Measurements from ENCODE around the gene HSPBP1. TPM values are rescaled to one million over a fixed set of nuclear protein-coding genes. Genes with fewer than 3 reads are reported as not detected.
A peak's percentile ranks its signal among the peaks of the same experiment; 100 is the strongest.

HSPBP1 gene
- polyA plus RNA-seq, 3 donors from 2014 or later = 42.6 to 46.7 (median 46.3) TPM

GRCh38 chr19:55241935-55242464 lies 37.9 kb downstream of the HSPBP1 start:
- peaks cover 0 to 6% (median 4%) of the 10 kb centered on the region in 3 donors for H3K27me3 Mint-ChIP-seq (ENCODE audit: low read depth in 3 of 3)
- no peak overlapping the region for H3K4me3 Mint-ChIP-seq
- no peaks in the 10 kb centered on the region for H3K9me3 Mint-ChIP-seq
- peaks cover 7 to 26% (median 17%) of the 10 kb centered on the region in 3 donors for H3K36me3 Mint-ChIP-seq
- H3K4me1 Mint-ChIP-seq = peaks cover 0 to 5% of the 10 kb centered on the region in 2 donors
- H3K27ac Mint-ChIP-seq = no peak overlapping the region
- DNase-seq = no peak

- DNase-seq = no peak
- Mint-ChIP-seq H3K36me3 (peaks cover 11 to 31% (median 21%) of the 10 kb centered on the region in 3 donors), H3K27ac (no peak overlapping the region), H3K4me1 (peaks cover 0 to 5% of the 10 kb centered on the region in 2 donors), H3K9me3 (no peaks in the 10 kb centered on the region), H3K27me3 (ENCODE audit: low read depth in 3 of 3) (peaks cover 0 to 6% (median 6%) of the 10 kb centered on the region in 3 donors), H3K4me3 (no peak overlapping the region)
These were observed 38.6 kb downstream of the HSPBP1 start for GRCh38 chr19:55241143-55241934.

- Mint-ChIP-seq H3K4me3 (no peak overlapping the region), H3K9me3 (no peaks in the 10 kb centered on the region), H3K27me3 (ENCODE audit: low read depth in 3 of 3) (peaks cover 0 to 9% (median 6%) of the 10 kb centered on the region in 3 donors), H3K27ac (peak overlapping the region in 1 of 6 donors; percentile 32), H3K36me3 (peaks cover 11 to 35% (median 21%) of the 10 kb centered on the region in 3 donors), H3K4me1 (peaks cover 2 to 5% of the 10 kb centered on the region in 2 donors)
- DNase-seq = no peak
These were observed 39.2 kb downstream of the HSPBP1 start for GRCh38 chr19:55240713-55241020.

GRCh38 chr19:55239004-55239403 lies 40.9 kb downstream of the HSPBP1 start:
- H3K27me3 Mint-ChIP-seq (ENCODE audit: low read depth in 3 of 3) = peaks cover 0 to 6% (median 6%) of the 10 kb centered on the region in 3 donors
- no peak overlapping the region for H3K27ac Mint-ChIP-seq
- DNase-seq = no peak
- H3K9me3 Mint-ChIP-seq = no peaks in the 10 kb centered on the region
- no peak overlapping the region for H3K4me3 Mint-ChIP-seq
- H3K4me1 Mint-ChIP-seq = peaks cover 2 to 18% of the 10 kb centered on the region in 2 donors
- peaks cover 21 to 46% (median 29%) of the 10 kb centered on the region in 3 donors for H3K36me3 Mint-ChIP-seq

DNA sequence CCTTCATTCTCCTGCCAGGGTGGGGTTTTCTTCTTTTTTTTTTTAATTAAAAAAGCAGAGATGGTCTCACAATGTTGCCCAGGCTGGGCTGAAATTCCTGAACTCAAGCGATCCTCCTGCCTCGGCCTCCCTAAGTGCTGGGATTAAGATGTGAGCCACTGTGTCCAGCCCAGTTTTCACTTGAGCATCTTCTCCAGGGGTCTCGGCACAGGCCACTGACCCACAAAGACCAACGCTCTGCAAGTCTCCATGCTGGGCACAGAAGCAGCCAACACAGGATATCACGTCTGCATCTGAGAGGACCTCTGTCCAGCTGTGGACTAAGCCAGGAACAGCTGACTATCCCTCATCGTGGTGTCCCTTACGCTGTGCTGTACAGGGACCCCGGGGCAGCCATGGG lies 41.9 kb downstream of the HSPBP1 start:
- no peaks in the 10 kb centered on the region for H3K9me3 Mint-ChIP-seq
- peaks cover 0 to 6% (median 6%) of the 10 kb centered on the region in 3 donors for H3K27me3 Mint-ChIP-seq (ENCODE audit: low read depth in 3 of 3)
- peaks cover 2 to 25% of the 10 kb centered on the region in 2 donors for H3K4me1 Mint-ChIP-seq
- no peak overlapping the region for H3K27ac Mint-ChIP-seq
- no peak for DNase-seq
- peaks cover 21 to 54% (median 30%) of the 10 kb centered on the region in 3 donors for H3K36me3 Mint-ChIP-seq
- no peak overlapping the region for H3K4me3 Mint-ChIP-seq

DNA sequence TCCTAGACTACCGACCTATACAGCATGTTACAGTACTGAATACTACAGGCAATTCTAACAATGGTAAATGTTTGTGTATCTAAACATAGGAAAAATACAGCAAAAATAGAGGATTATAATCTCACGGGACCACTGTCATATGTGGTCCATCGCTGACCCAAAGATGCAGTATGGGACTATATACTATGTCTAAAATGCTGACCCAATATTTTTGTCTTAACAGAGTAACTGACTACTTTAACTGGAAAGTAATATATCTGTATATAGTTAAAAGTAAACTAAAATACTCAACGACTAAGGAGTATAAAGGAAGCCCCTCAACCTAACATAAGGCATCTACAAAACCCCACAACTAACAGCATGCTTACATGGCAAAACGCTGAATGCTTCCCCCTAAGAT lies 46.9 kb downstream of the HSPBP1 start:
- Mint-ChIP-seq H3K9me3 (no peaks in the 10 kb centered on the region), H3K27me3 (ENCODE audit: low read depth in 3 of 3) (peaks cover 0 to 4% (median 3%) of the 10 kb centered on the region in 3 donors), H3K36me3 (peaks cover 18 to 41% (median 23%) of the 10 kb centered on the region in 3 donors), H3K4me1 (peaks cover 2 to 26% of the 10 kb centered on the region in 2 donors), H3K27ac (peak overlapping the region in 3 of 6 donors; percentile 9 to 26 (median 16)), H3K4me3 (no peak overlapping the region)
- DNase-seq = no peak

DNA sequence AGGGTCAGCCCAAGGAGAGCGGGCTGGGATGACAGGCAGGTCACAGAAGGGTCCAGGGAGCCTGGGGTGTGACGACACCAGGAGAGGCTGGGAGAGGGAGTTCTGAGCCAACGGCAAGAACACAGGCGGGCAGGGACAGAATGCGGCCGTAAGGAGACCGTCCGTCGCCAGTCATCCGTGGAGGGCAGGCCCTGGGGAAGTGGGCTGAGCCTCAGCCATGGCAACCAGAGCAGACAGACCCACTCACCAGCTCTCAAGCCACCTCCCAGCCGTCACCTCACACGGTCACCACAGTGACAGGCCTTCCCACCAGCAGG lies 47.7 kb downstream of the HSPBP1 start:
- peaks cover 0 to 4% (median 3%) of the 10 kb centered on the region in 3 donors for H3K27me3 Mint-ChIP-seq (ENCODE audit: low read depth in 3 of 3)
- peaks cover 2 to 26% of the 10 kb centered on the region in 2 donors for H3K4me1 Mint-ChIP-seq
- no peak for DNase-seq
- H3K36me3 Mint-ChIP-seq = peaks cover 17 to 37% (median 19%) of the 10 kb centered on the region in 3 donors
- no peak overlapping the region for H3K4me3 Mint-ChIP-seq
- peak overlapping the region in 2 of 6 donors; percentile 4 to 35 for H3K27ac Mint-ChIP-seq
- H3K9me3 Mint-ChIP-seq = no peaks in the 10 kb centered on the region

- H3K36me3 Mint-ChIP-seq = peaks cover 11 to 31% (median 13%) of the 10 kb centered on the region in 3 donors
- no peak overlapping the region for H3K4me3 Mint-ChIP-seq
- peak overlapping the region in 1 of 6 donors; percentile 35 for H3K27ac Mint-ChIP-seq
- H3K27me3 Mint-ChIP-seq (ENCODE audit: low read depth in 3 of 3) = peaks cover 0 to 3% (median 3%) of the 10 kb centered on the region in 3 donors
- no peaks in the 10 kb centered on the region for H3K9me3 Mint-ChIP-seq
- DNase-seq = no peak
- H3K4me1 Mint-ChIP-seq = peaks cover 2 to 26% of the 10 kb centered on the region in 2 donors
These were observed 48.3 kb downstream of the HSPBP1 start for GRCh38 chr19:55231391-55232285.

- DNase-seq = no peak
- H3K4me1 Mint-ChIP-seq = peaks cover 4 to 26% of the 10 kb centered on the region in 2 donors
- peaks cover 0 to 2% (median 0%) of the 10 kb centered on the region in 3 donors for H3K27me3 Mint-ChIP-seq (ENCODE audit: low read depth in 3 of 3)
- H3K4me3 Mint-ChIP-seq = no peak overlapping the region
- no peak overlapping the region for H3K27ac Mint-ChIP-seq
- peaks cover 11 to 27% (median 12%) of the 10 kb centered on the region in 3 donors for H3K36me3 Mint-ChIP-seq
- no peaks in the 10 kb centered on the region for H3K9me3 Mint-ChIP-seq
These were observed 49.1 kb downstream of the HSPBP1 start for GRCh38 chr19:55230780-55231179.

GRCh38 chr19:55230329-55230728 lies 49.6 kb downstream of the HSPBP1 start:
- Mint-ChIP-seq H3K27me3 (ENCODE audit: low read depth in 3 of 3) (peaks cover 0 to 2% (median 0%) of the 10 kb centered on the region in 3 donors), H3K4me3 (no peak overlapping the region), H3K4me1 (peaks cover 7 to 26% of the 10 kb centered on the region in 2 donors), H3K27ac (no peak overlapping the region), H3K36me3 (peaks cover 11 to 27% (median 12%) of the 10 kb centered on the region in 3 donors), H3K9me3 (no peaks in the 10 kb centered on the region)
- DNase-seq = no peak

DNA sequence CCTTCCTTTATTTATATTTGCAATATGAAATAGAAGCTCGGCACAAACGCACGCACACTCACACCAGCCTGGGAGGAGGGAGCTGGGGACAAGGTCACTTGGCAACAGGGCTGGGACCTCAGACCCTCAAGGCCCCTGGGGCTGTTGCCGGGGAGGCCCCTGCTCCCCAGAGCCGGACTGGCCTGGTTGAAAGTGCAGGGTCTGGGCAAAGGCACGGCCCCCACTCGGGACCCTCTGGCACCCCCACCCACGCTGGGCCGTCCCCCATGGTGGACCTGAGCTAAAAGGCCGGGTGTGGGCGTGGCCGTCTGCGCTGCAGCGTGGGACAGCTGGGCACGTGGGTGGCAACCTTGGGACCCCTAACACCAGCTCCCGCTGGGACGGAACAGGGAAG lies 50.1 kb downstream of the HSPBP1 start:
- DNase-seq = no peak
- H3K9me3 Mint-ChIP-seq = no peaks in the 10 kb centered on the region
- peaks cover 6 to 22% (median 8%) of the 10 kb centered on the region in 3 donors for H3K36me3 Mint-ChIP-seq
- peaks cover 0 to 2% (median 0%) of the 10 kb centered on the region in 3 donors for H3K27me3 Mint-ChIP-seq (ENCODE audit: low read depth in 3 of 3)
- no peak overlapping the region for H3K4me3 Mint-ChIP-seq
- H3K4me1 Mint-ChIP-seq = peaks cover 7 to 20% of the 10 kb centered on the region in 2 donors
- H3K27ac Mint-ChIP-seq = no peak overlapping the region

- peaks cover under 1 to 16% (median 4%) of the 10 kb centered on the region in 3 donors for H3K36me3 Mint-ChIP-seq
- peaks cover 7 to 15% of the 10 kb centered on the region in 2 donors for H3K4me1 Mint-ChIP-seq
- peaks cover 0 to 4% (median 0%) of the 10 kb centered on the region in 3 donors for H3K27me3 Mint-ChIP-seq (ENCODE audit: low read depth in 3 of 3)
- no peak for DNase-seq
- H3K4me3 Mint-ChIP-seq = no peak overlapping the region
- H3K27ac Mint-ChIP-seq = peak overlapping the region in 1 of 6 donors; percentile 34
- H3K9me3 Mint-ChIP-seq = no peaks in the 10 kb centered on the region
These were observed 50.6 kb downstream of the HSPBP1 start for GRCh38 chr19:55229145-55229788.

GRCh38 chr19:55228403-55229031 lies 51.4 kb downstream of the HSPBP1 start, which contains the start of gene TMEM86B:
TSS of gene TMEM86B (minus strand) at chr19:55228763. CDS start at chr19:55228741, 22 bp downstream.
- peaks cover 0 to 9% (median 0%) of the 10 kb centered on the region in 3 donors for H3K36me3 Mint-ChIP-seq
- DNase-seq = no peak
- H3K4me3 Mint-ChIP-seq = no peak within 1 kb of the TSS
- no peaks in the 10 kb centered on the region for H3K9me3 Mint-ChIP-seq
- peak within 1 kb of the TSS in 2 of 6 donors; percentile 34 to 53 for H3K27ac Mint-ChIP-seq
- H3K4me1 Mint-ChIP-seq = peaks cover 7 to 11% of the 10 kb centered on the region in 2 donors
- peaks cover 0 to 4% (median 0%) of the 10 kb centered on the region in 3 donors for H3K27me3 Mint-ChIP-seq (ENCODE audit: low read depth in 3 of 3)
